HepG2 (cell line): Measurements from ENCODE around the gene NOSIP. TPM values are rescaled to one million over a fixed set of nuclear protein-coding genes. Genes with fewer than 3 reads are reported as not detected.

Experiments used
- ATAC-seq: fragments of 200-7000 bp; cut with Tn5 transposase; 3 replicates; pipeline ENCODE4 v1.9.1; 2020; ENCODE audit warnings: mild to moderate bottlenecking, moderate library complexity
- BruUV-seq: library from RNA; stranded (reverse); fragments of 400-500 nt; replicated peaks from 2 replicates; lab custom pipeline; 2021; lab: Mats Ljungman, UMichigan
- CTCF ChIA-PET: fragments of 300-600 bp; formaldehyde crosslinking; extraction: SDS; loops from one replicate; lab custom pipeline; 2021; ENCODE audit warnings: low total read pairs, inconsistent platforms, low intra/inter-chr PET ratio; lab: Yijun Ruan, JAX
- POLR2A ChIA-PET: fragments of 350-600 bp; sonication (Branson Sonifier 250); formaldehyde crosslinking; loops from one replicate; lab custom pipeline; 2020; ENCODE audit warnings: antibody characterized with exemption, inconsistent platforms; lab: Yijun Ruan, JAX
- DNase-seq: peaks from one replicate; pipeline ENCODE4 v3.0.0-alpha.2; 2015; ENCODE audit warnings: low spot score
- FAIRE-seq: peaks from 3 replicates; lab custom pipeline; 2011; peaks lifted over from hg19 to GRCh38; lab: Jason Lieb, UNC
- H2AFZ ChIP-seq: one replicate; pipeline ENCODE4 v1.6.1; 2011; ENCODE audit warnings: low read length, inconsistent platforms
- H3K27ac ChIP-seq: fragments of 300-600 bp; 3 replicates; pipeline ENCODE4 v1.8.0; 2011; ENCODE audit warnings: mixed run types, mild to moderate bottlenecking, mixed read lengths, low read length, inconsistent platforms; ENCODE audit not compliant: insufficient read depth; ENCODE audit errors: extremely low read length
- H3K27me3 ChIP-seq, 2 experiments: fragments of 200-600 bp in 1 of 2; 2 replicates in 1 of 2; 3 replicates in 1 of 2; pipeline versions ENCODE4 v1.6.0 to v1.8.0; 2011; ENCODE audit warnings: low read length in 2 of 2, mild to moderate bottlenecking in 2 of 2, moderate library complexity in 2 of 2, inconsistent platforms in 1 of 2; ENCODE audit not compliant: insufficient read depth in 2 of 2, control insufficient read depth in 1 of 2
- H3K36me3 ChIP-seq, 2 experiments: fragments of 200-600 bp in 1 of 2; replicated peaks in 1 of 2; 2 replicates in 1 of 2; 3 replicates in 1 of 2; pipeline versions ENCODE4 v1.5.1 to v1.8.0; 2011; ENCODE audit warnings: low read length in 2 of 2, inconsistent platforms in 1 of 2; ENCODE audit not compliant: insufficient read depth in 2 of 2, control insufficient read depth in 1 of 2
- H3K4me1 ChIP-seq: 2 replicates; pipeline ENCODE4 v1.5.1; 2012; ENCODE audit warnings: low read length, inconsistent platforms; ENCODE audit not compliant: insufficient read depth
- H3K4me2 ChIP-seq: 2 replicates; pipeline ENCODE4 v1.6.0; 2011; ENCODE audit warnings: low read depth, low read length, inconsistent platforms
- H3K4me3 ChIP-seq, 3 experiments: fragments of 200-600 bp in 1 of 3; sonication (generic), shearing (Covaris generic) in 1 of 3; replicated peaks in 1 of 3; 2 replicates each; pipeline ENCODE4 v1.5.1; 2011 to 2016; ENCODE audit warnings: low read length in 3 of 3, inconsistent platforms in 2 of 3, low read depth in 2 of 3, mild to moderate bottlenecking in 2 of 3, control low read depth in 1 of 3, mixed read lengths in 1 of 3; ENCODE audit not compliant: insufficient read depth in 1 of 3
- H3K79me2 ChIP-seq: one replicate; pipeline ENCODE4 v1.6.1; 2011; ENCODE audit warnings: low read length, inconsistent platforms; ENCODE audit not compliant: insufficient read depth
- H3K9ac ChIP-seq: 2 replicates; pipeline ENCODE4 v1.6.0; 2011; ENCODE audit warnings: mild to moderate bottlenecking, low read depth, low read length, inconsistent platforms; ENCODE audit not compliant: insufficient read depth
- H3K9me3 ChIP-seq: 2 replicates; pipeline ENCODE4 v1.5.1; 2012; ENCODE audit warnings: mild to moderate bottlenecking, low read length
- H4K20me1 ChIP-seq: 2 replicates; pipeline ENCODE4 v1.6.0; 2011; ENCODE audit warnings: inconsistent platforms, mild to moderate bottlenecking, low read length, moderate library complexity; ENCODE audit not compliant: insufficient read depth
- CBX2 ChIP-seq, 2 experiments: fragments of 200-600 bp in 1 of 2; sonication (generic); formaldehyde crosslinking in 1 of 2; IDR thresholded peaks; 2 replicates each; pipeline versions ENCODE4 v1.7.0 to v1.8.1; 2018 to 2022; ENCODE audit warnings: low read depth in 2 of 2, low read length in 1 of 2, mild to moderate bottlenecking in 1 of 2, missing genetic modification reagents in 1 of 2
- CENPT ChIP-seq: sonication (generic); formaldehyde crosslinking; IDR thresholded peaks from 2 replicates; pipeline ENCODE4 v1.8.0; 2022; ENCODE audit warnings: low read depth, mild to moderate bottlenecking, moderate library complexity, missing genetic modification reagents
- FOSL1 ChIP-seq: sonication (generic); formaldehyde crosslinking; IDR thresholded peaks from 2 replicates; pipeline ENCODE4 v1.9.0; 2021; ENCODE audit warnings: missing genetic modification reagents, borderline replicate concordance
- KDM3A ChIP-seq: IDR thresholded peaks from 2 replicates; pipeline ENCODE4 v1.6.1; 2018; ENCODE audit warnings: low read depth, missing compliant biosample characterization
- NBN ChIP-seq: fragments of 450-650 bp; conservative IDR thresholded peaks from 2 replicates; pipeline ENCODE4 v1.6.1; 2017
- NCOR1 ChIP-seq: fragments of 200-600 bp; sonication (generic); IDR thresholded peaks from 2 replicates; pipeline ENCODE4 v1.7.0; 2017; ENCODE audit warnings: antibody characterized with exemption, low read length, borderline replicate concordance
- SMARCE1 ChIP-seq: fragments of 450-650 bp; IDR thresholded peaks from 2 replicates; pipeline ENCODE4 v1.6.1; 2017; ENCODE audit warnings: borderline replicate concordance
- SNRNP70 ChIP-seq: fragments of 200-400 bp; formaldehyde crosslinking; IDR thresholded peaks from 2 replicates; pipeline ENCODE4 v1.6.1; 2017; ENCODE audit warnings: mild to moderate bottlenecking, low read depth, low read length, moderate library complexity
- SRSF1 ChIP-seq: fragments of 200-400 bp; formaldehyde crosslinking; optimal IDR thresholded peaks from 2 replicates; pipeline ENCODE3; 2017; ENCODE audit warnings: mild to moderate bottlenecking, low read depth, low read length, moderate library complexity
- ZFP41 ChIP-seq: sonication (generic); formaldehyde crosslinking; IDR thresholded peaks from 2 replicates; pipeline ENCODE4 v1.4.0; 2020; ENCODE audit warnings: mild to moderate bottlenecking, missing genetic modification reagents, borderline replicate concordance
- ZNF224 ChIP-seq: sonication (generic); formaldehyde crosslinking; IDR thresholded peaks from 2 replicates; pipeline ENCODE4 v1.5.0; 2020; ENCODE audit warnings: mild to moderate bottlenecking, missing genetic modification reagents
- ZNF317 ChIP-seq: sonication (generic); formaldehyde crosslinking; IDR thresholded peaks from 2 replicates; pipeline ENCODE4 v1.5.0; 2020; ENCODE audit warnings: mild to moderate bottlenecking, missing genetic modification reagents
- ZNF337 ChIP-seq: sonication (generic); formaldehyde crosslinking; IDR thresholded peaks from 2 replicates; pipeline ENCODE4 v1.5.1; 2020; ENCODE audit warnings: missing genetic modification reagents, low read depth, mild to moderate bottlenecking, borderline replicate concordance
- ZNF33B ChIP-seq: sonication (generic); formaldehyde crosslinking; IDR thresholded peaks from 2 replicates; pipeline ENCODE4 v1.5.1; 2020; ENCODE audit warnings: mild to moderate bottlenecking, missing genetic modification reagents
- ZNF382 ChIP-seq: sonication (generic); formaldehyde crosslinking; IDR thresholded peaks from 2 replicates; pipeline ENCODE4 v1.5.0; 2020; ENCODE audit warnings: missing genetic modification reagents, mild to moderate bottlenecking, borderline replicate concordance
- ZNF451 ChIP-seq: sonication (generic); formaldehyde crosslinking; IDR thresholded peaks from 2 replicates; pipeline ENCODE4 v1.5.0; 2020; ENCODE audit warnings: mild to moderate bottlenecking, missing genetic modification reagents
- ZNF83 ChIP-seq: sonication (generic); formaldehyde crosslinking; IDR thresholded peaks from 2 replicates; pipeline ENCODE4 v1.4.0; 2020; ENCODE audit warnings: missing genetic modification reagents, mild to moderate bottlenecking, borderline replicate concordance
- ZSCAN12 ChIP-seq: sonication (generic); formaldehyde crosslinking; IDR thresholded peaks from 2 replicates; pipeline ENCODE4 v1.9.0; 2021; ENCODE audit warnings: mild to moderate bottlenecking, missing genetic modification reagents
- ZSCAN31 ChIP-seq: sonication (generic); formaldehyde crosslinking; IDR thresholded peaks from 2 replicates; pipeline ENCODE4 v1.5.0; 2020; ENCODE audit warnings: low read depth, mild to moderate bottlenecking, missing genetic modification reagents
- WGBS: methylation state at CpG from one replicate; pipeline ENCODE4 v1.1.6; 2017; ENCODE audit warnings: low lambda C conversion rate; 5-methylcytosine and 5-hydroxymethylcytosine counted together
- in situ Hi-C: cut with HindIII; loops from 2 replicates; pipeline ENCODE4 v1.10.0; 2017; ENCODE audit warnings: low pct_unique_long_range_greater_than_20kb; ENCODE audit not compliant: extremely low pct_ligation_motif_present
- intact Hi-C: fragments of 100-400 bp; cut with micrococcal nuclease; formaldehyde crosslinking; loops from one replicate; pipeline ENCODE4 v1.10.0; 2022; ENCODE audit not compliant: unreplicated experiment
- polyA plus RNA-seq, 8 experiments: library from polyadenylated mRNA; depleted of rRNA in 3 of 8; stranded (reverse) in 7 of 8; unstranded in 1 of 8; fragments of >200 nt; fragmentation: Illumina TruSeq in 4 of 8; extraction: Trizol in 4 of 8; gene quantifications; 2 replicates each; pipeline versions ENCODE4 v1.2.1 to v1.2.3, GENCODE V29; 2011 to 2016; ENCODE audit warnings: low read depth in 4 of 8, missing spikeins in 1 of 8, mixed read lengths in 1 of 8; ENCODE audit not compliant: insufficient read depth in 1 of 8
- total RNA-seq, 5 experiments: library from RNA; depleted of rRNA; stranded (reverse); fragments of >200 nt; fragmentation: Illumina TruSeq; extraction: Trizol; gene quantifications; 2 replicates each; pipeline ENCODE4 v1.2.3, GENCODE V29; 2016; ENCODE audit warnings: low read depth in 1 of 5
- TF ChIP-seq, protein P1 (sequence below): sonication (generic); formaldehyde crosslinking; IDR thresholded peaks from 2 replicates; pipeline ENCODE4 v1.4.0; 2020; ENCODE audit warnings: low read depth, mild to moderate bottlenecking, missing genetic modification reagents

NOSIP gene
- total and polyA plus RNA-seq, 2 of the 13 experiments (the other 11 are each of a cell fraction or from before 2014, with no cell fraction given) = 54.3 to 78.0 TPM

- FAIRE-seq = no peak
- no peak for ATAC-seq
- Histone ChIP-seq H3K36me3 (peaks cover 9 to 23% of the 10 kb centered on the region in 2 experiments; a peak in 3 of 5 replicates), H3K79me2 (no peaks in the 10 kb centered on the region), H2AFZ (no peak overlapping the region), H3K27ac (no peak overlapping the region), H3K4me1 (no peaks in the 10 kb centered on the region), H3K4me2 (no peak overlapping the region), H3K9me3 (no peaks in the 10 kb centered on the region), H4K20me1 (no peaks in the 10 kb centered on the region), H3K9ac (no peak overlapping the region), H3K27me3 (no peaks in the 10 kb centered on the region), H3K4me3 (no peak overlapping the region)
- no peak for DNase-seq
- 95% methylated on average over 11 of the region's 11 CpGs for WGBS
- intact Hi-C loops = no loop called here
- no TSS peak for BruUV-seq
- in situ Hi-C loops = no loop called here
- ChIA-PET POLR2A (no interaction called here), CTCF (no interaction called here)
- TF ChIP-seq ZFP41 (CRISPR knock-in tag) (no peak), ZNF83 (CRISPR knock-in tag) (no peak), SMARCE1 (no peak), CENPT (no peak), ZNF382 (CRISPR knock-in tag) (no peak), NBN (no peak), ZNF33B (CRISPR knock-in tag) (no peak), SNRNP70 (no peak), ZSCAN12 (CRISPR knock-in tag) (no peak), ZSCAN31 (CRISPR knock-in tag) (no peak), FOSL1 (no peak), NCOR1 (no peak), ZNF337 (no peak), CBX2 (IDR thresholded peaks at IDR 0.05; ENCODE audit: low read depth, low read length) (no peak), CBX2 (CRISPR knock-in tag; IDR thresholded peaks at IDR 0.05; ENCODE audit: low read depth) (no peak), ZNF224 (no peak), ZNF317 (CRISPR knock-in tag) (no peak), KDM3A (CRISPR knock-in tag) (no peak), ZNF451 (CRISPR knock-in tag) (no peak), SRSF1 (no peak)
- TF ChIP-seq, protein P1, sequence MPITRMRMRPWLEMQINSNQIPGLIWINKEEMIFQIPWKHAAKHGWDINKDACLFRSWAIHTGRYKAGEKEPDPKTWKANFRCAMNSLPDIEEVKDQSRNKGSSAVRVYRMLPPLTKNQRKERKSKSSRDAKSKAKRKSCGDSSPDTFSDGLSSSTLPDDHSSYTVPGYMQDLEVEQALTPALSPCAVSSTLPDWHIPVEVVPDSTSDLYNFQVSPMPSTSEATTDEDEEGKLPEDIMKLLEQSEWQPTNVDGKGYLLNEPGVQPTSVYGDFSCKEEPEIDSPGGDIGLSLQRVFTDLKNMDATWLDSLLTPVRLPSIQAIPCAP (CRISPR knock-in tag) = no peak
- TF ChIP-seq, all 625 proteins: peak for 0
Measured at GRCh38 chr19:49626226-49626625, 45.9 kb upstream of the NOSIP start.
